GM15510 (cell line): ENCODE measurements around the gene LGALS12.

Source experiments
- POLR2A ChIP-seq: IDR thresholded peaks from 3 replicates; pipeline ENCODE4 v1.6.1; 2011; ENCODE audit warnings: borderline replicate concordance; ENCODE audit not compliant: insufficient read length; ENCODE audit errors: extremely low read depth

Gene LGALS12

DNA sequence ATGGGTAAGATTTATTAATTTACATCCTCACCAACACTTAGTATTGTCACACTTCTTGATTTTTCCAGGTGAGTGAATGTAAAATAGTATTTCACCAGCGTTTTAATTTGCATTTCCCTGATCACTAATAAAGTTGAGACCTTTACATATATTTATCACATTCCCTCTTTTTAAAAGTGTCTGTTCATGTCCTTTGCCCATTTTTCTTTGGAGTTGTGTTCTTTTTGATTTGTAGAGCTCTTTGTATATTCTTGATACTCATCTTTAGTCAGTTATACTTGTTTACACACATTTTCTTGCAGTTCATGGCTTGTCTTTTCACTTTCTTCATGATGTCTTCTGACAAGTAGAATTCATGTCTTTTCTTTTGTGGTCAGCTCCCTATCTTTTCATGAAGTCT lies 12.8 kb upstream of the LGALS12 start:
- TF ChIP-seq POLR2A = no peak

GRCh38 chr11:63494975-63495374 lies 10.9 kb upstream of the LGALS12 start:
- TF ChIP-seq POLR2A = no peak

GRCh38 chr11:63499874-63500273 lies 6.0 kb upstream of the LGALS12 start:
- no peak for TF ChIP-seq POLR2A

DNA sequence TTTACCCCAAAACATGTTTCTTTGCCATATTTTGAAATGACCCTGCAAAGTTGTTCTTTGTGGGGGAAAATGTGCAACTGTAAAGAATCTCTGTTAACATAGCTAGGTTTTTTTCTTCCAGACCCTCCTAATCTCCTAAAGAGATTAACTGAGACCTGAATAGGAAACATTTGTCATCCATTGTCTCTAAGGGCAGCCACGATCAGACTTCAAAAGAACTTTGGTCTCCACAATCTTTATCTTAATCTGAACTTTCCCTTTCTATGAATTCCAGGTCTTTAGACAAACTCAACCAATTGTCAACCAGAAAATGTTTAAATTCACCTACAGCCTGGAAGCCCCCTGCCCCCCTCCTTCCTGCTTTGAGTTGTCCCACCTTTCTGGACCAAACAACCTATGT lies 4.6 kb upstream of the LGALS12 start:
- no peak for TF ChIP-seq POLR2A

- no peak for TF ChIP-seq POLR2A
Observed at GRCh38 chr11:63502252-63502820, 3.5 kb upstream of the LGALS12 start.

- no peak for TF ChIP-seq POLR2A
Observed at GRCh38 chr11:63503492-63503891, 2.4 kb upstream of the LGALS12 start.

- no peak for TF ChIP-seq POLR2A
Observed at GRCh38 chr11:63504054-63504453, 1.8 kb upstream of the LGALS12 start.

DNA sequence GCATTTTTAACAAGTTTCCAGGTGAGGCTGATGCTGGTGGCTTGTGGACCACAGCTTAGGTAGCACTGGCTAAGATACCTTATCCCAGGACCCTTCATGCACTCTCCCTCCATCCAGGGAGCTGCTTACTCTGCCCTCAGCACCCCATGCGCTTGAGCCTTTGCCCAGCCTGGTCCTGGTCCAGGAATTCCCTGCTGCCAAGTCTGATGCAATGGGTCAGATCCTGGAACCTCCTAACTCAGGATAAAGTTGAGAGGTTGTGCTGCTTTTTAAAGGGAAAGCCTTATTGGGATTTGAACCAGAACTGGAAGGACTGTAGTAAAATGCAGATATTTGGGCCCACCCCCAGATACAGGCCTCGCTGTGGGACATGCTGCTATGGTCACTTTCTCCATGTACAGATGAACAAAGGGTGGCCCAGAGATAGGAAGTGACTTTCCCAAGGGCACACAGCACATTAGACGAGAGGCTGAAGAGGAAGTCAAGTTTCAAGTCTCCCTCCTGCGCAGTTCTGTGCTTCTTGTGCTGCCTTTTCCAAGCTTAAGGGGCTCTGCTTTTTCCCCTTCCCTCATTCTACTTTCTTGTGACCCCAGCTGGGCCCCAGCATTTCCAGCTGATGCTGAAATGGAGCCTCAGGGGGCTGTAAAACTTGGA lies 824 bp upstream of the LGALS12 start:
- no peak for TF ChIP-seq POLR2A

GRCh38 chr11:63506876-63507275 lies 992 bp downstream of the LGALS12 start:
- no peak for TF ChIP-seq POLR2A

DNA sequence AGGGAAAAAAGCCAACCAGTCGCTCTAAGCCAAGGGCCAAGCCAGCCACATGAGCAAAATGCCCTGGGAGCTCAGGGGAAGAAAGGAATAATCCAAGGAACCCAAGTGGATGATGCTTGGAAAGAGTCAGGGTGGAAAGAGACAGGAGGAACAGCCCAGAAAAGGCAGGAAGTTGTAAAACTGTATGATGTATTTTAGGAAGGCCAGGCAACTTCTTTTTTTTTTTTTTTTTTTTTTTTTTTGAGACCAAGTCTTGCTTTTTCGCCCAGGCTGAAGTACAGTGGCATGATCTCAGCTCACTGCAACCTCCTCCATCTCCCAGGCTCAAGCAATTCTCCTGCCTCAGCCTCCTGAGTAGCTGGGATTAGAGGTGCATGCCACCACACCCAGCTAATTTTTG lies 1.6 kb downstream of the LGALS12 start:
- no peak for TF ChIP-seq POLR2A

- TF ChIP-seq POLR2A = no peak
Observed at GRCh38 chr11:63508009-63508408, 2.1 kb downstream of the LGALS12 start.

GRCh38 chr11:63508745-63509144 lies 2.9 kb downstream of the LGALS12 start:
- no peak for TF ChIP-seq POLR2A

DNA sequence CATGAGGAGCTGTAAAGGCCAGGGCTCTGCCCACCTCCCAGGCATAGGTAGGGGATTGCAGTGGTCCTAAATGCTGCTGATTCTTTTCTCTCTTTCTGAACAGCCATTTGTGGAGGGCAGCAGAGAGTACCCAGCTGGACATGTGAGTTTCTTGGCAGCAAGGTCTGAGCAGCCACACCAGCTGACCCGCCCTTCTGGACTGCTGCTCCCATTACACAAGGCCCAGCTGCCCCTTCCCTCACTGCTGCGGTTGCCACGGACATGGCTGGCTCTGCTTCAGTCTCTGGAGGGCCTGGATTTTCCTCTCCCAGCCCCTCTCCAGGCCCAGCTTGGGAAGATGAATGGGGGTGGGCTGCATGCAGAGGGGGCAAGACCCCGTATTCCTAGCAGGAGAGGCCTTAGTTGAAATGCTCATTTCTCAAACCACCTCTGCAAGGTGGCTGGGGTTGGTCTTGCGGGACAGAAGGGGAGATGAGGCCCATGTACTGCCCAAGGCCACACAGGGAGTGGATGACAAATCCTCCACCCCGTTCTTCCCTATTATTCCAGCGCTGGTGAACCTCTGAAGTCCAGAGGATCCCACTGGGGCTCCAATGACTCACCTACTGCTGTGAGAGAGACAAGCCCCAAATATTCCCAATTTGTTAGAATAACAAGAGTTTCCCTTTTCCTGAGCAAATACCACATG lies 4.6 kb downstream of the LGALS12 start:
- no peak for TF ChIP-seq POLR2A

GRCh38 chr11:63511048-63511748 lies 5.3 kb downstream of the LGALS12 start:
- no peak for TF ChIP-seq POLR2A

DNA sequence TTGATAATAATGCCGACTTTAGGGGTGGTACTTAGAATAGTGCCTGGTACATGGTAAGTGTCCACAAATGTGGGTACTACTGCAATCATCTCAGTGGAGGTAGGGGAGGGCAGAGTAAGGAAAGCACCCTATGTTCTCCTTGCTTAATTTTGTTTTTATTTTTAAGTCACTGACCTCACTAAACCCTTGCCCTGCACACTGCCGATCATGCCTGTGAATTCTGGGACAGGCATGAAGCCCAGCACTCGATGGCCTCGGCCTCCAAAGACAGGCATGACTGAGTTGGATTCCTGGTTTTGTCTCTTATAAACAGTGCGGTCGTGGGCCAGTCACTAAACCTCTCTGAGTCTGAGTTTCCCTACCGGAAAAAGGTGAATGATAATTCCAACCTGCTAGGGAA lies 6.9 kb downstream of the LGALS12 start:
- TF ChIP-seq POLR2A = no peak
